ENCODE results near the gene UBE3C. TPM values are rescaled to one million over a fixed set of nuclear protein-coding genes. Genes with fewer than 3 reads are reported as not detected.

The UBE3C gene
- polyA plus RNA-seq, 1 donor from 2014 or later, result 39.0 TPM

DNA sequence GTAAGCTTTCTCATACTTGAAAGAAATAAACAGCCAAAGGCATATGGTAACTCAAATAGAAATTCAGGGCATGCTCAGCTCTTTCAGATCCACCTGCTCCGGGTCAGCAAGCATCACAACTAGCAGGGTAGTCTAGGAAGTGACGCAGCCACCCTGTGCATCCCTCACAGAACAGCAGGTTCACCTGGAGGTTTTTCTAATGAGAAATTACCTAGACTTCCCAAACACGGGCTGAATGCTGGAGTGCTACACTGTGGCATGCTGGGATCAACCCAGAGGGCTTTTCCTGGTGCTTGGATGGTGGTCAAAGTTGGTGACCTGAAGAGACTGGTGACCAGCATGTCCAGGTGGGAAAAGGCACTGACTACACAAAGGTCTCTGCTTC lies 131.3 kb downstream of the UBE3C start:
- Histone ChIP-seq H3K79me2 (replicated peaks; ENCODE audit: insufficient read depth, low read length) (no peaks in the 10 kb centered on the region), H3K27ac (ENCODE audit: low read length) (no peak overlapping the region), H3F3A (ENCODE audit: insufficient read depth, low read length, poor library complexity, severe bottlenecking) (no peaks in the 10 kb centered on the region), H4K20me1 (ENCODE audit: insufficient read depth) (no peaks in the 10 kb centered on the region), H3K27me3 (ENCODE audit: insufficient read depth, low read depth, low read length) (no peaks in the 10 kb centered on the region), H2AFZ (ENCODE audit: low read depth, low read length) (no peak overlapping the region), H3K4me3 (ENCODE audit: low read length) (no peak overlapping the region), H3K4me2 (ENCODE audit: low read length) (no peak overlapping the region), H3K36me3 (ENCODE audit: insufficient read depth, low read length) (peaks cover 4% of the 10 kb centered on the region), H3K9ac (ENCODE audit: low read length) (no peak overlapping the region), H3K9me3 (ENCODE audit: low read length) (no peaks in the 10 kb centered on the region), H3K9me2 (ENCODE audit: insufficient read depth, low read length) (no peaks in the 10 kb centered on the region)
- TF ChIP-seq, protein P1, sequence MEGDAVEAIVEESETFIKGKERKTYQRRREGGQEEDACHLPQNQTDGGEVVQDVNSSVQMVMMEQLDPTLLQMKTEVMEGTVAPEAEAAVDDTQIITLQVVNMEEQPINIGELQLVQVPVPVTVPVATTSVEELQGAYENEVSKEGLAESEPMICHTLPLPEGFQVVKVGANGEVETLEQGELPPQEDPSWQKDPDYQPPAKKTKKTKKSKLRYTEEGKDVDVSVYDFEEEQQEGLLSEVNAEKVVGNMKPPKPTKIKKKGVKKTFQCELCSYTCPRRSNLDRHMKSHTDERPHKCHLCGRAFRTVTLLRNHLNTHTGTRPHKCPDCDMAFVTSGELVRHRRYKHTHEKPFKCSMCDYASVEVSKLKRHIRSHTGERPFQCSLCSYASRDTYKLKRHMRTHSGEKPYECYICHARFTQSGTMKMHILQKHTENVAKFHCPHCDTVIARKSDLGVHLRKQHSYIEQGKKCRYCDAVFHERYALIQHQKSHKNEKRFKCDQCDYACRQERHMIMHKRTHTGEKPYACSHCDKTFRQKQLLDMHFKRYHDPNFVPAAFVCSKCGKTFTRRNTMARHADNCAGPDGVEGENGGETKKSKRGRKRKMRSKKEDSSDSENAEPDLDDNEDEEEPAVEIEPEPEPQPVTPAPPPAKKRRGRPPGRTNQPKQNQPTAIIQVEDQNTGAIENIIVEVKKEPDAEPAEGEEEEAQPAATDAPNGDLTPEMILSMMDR (IDR thresholded peaks at IDR 0.05; ENCODE audit: poor library complexity, severe bottlenecking), result no peak
- TF ChIP-seq RAD21 (conservative IDR thresholded peaks at IDR 0.05) (no peak), POLR2AphosphoS5 (IDR thresholded peaks at IDR 0.05) (no peak), TAF1 (IDR thresholded peaks at IDR 0.05; ENCODE audit: low read depth) (no peak), EZH2 (IDR thresholded peaks at IDR 0.05; ENCODE audit: borderline replicate concordance, insufficient read depth, low read length, poor library complexity, severe bottlenecking) (no peak), SMC3 (conservative IDR thresholded peaks at IDR 0.05; ENCODE audit: poor library complexity) (no peak), EP300 (conservative IDR thresholded peaks at IDR 0.05; ENCODE audit: poor library complexity, severe bottlenecking) (no peak), MXI1 (conservative IDR thresholded peaks at IDR 0.05; ENCODE audit: poor library complexity, severe bottlenecking) (no peak)
- TF ChIP-seq, protein P2, sequence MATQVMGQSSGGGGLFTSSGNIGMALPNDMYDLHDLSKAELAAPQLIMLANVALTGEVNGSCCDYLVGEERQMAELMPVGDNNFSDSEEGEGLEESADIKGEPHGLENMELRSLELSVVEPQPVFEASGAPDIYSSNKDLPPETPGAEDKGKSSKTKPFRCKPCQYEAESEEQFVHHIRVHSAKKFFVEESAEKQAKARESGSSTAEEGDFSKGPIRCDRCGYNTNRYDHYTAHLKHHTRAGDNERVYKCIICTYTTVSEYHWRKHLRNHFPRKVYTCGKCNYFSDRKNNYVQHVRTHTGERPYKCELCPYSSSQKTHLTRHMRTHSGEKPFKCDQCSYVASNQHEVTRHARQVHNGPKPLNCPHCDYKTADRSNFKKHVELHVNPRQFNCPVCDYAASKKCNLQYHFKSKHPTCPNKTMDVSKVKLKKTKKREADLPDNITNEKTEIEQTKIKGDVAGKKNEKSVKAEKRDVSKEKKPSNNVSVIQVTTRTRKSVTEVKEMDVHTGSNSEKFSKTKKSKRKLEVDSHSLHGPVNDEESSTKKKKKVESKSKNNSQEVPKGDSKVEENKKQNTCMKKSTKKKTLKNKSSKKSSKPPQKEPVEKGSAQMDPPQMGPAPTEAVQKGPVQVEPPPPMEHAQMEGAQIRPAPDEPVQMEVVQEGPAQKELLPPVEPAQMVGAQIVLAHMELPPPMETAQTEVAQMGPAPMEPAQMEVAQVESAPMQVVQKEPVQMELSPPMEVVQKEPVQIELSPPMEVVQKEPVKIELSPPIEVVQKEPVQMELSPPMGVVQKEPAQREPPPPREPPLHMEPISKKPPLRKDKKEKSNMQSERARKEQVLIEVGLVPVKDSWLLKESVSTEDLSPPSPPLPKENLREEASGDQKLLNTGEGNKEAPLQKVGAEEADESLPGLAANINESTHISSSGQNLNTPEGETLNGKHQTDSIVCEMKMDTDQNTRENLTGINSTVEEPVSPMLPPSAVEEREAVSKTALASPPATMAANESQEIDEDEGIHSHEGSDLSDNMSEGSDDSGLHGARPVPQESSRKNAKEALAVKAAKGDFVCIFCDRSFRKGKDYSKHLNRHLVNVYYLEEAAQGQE (IDR thresholded peaks at IDR 0.05; ENCODE audit: borderline replicate concordance), result no peak

DNA sequence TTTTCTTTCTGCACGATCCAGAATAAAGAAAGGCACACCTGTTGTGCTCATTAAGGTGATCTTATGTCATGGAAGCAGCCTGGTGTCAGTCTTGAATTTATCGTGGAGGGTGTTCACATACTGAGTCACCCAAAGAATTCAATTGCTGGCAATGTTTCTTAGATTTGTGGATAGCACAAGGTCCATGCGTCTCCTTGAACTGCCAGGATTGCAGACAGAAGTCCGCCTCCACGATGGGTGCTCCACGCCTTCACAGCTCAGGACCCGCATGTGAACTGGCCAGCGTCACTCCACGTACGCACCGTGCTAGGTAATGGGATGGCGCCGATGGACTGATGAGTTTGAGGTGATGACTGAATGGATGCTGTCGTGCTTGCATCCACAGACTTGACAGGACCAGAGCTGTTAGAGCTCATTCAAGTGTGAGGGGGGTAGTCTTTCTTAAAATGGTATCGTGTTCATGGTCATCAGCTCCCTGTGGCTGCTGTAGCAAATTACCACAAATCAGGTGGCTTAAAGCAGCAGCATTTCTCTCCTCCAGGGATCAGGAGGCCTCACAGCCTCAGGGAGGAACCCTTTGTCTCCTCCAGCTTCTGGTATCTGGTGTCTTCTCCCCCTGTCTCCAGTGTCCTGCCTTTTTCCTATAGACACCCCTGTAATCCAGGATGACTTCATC lies 132.7 kb downstream of the UBE3C start:
- Histone ChIP-seq H3K27me3 (ENCODE audit: insufficient read depth, low read depth, low read length) (no peaks in the 10 kb centered on the region), H2AFZ (ENCODE audit: low read depth, low read length) (no peak overlapping the region), H3K4me3 (ENCODE audit: low read length) (no peak overlapping the region), H3K36me3 (ENCODE audit: insufficient read depth, low read length) (peaks cover 4% of the 10 kb centered on the region), H3K9me3 (ENCODE audit: low read length) (no peaks in the 10 kb centered on the region), H3K9ac (ENCODE audit: low read length) (no peak overlapping the region), H3K27ac (ENCODE audit: low read length) (no peak overlapping the region), H3K79me2 (replicated peaks; ENCODE audit: insufficient read depth, low read length) (no peaks in the 10 kb centered on the region), H3K9me2 (ENCODE audit: insufficient read depth, low read length) (no peaks in the 10 kb centered on the region), H3K4me2 (ENCODE audit: low read length) (no peak overlapping the region), H4K20me1 (ENCODE audit: insufficient read depth) (no peaks in the 10 kb centered on the region), H3F3A (ENCODE audit: insufficient read depth, low read length, poor library complexity, severe bottlenecking) (no peaks in the 10 kb centered on the region)
- no peak for TF ChIP-seq EP300 (conservative IDR thresholded peaks at IDR 0.05; ENCODE audit: poor library complexity, severe bottlenecking)
- TF ChIP-seq TAF1 (IDR thresholded peaks at IDR 0.05; ENCODE audit: low read depth), result no peak
- TF ChIP-seq POLR2AphosphoS5 (IDR thresholded peaks at IDR 0.05), result no peak
- no peak for TF ChIP-seq EZH2 (IDR thresholded peaks at IDR 0.05; ENCODE audit: borderline replicate concordance, insufficient read depth, low read length, poor library complexity, severe bottlenecking)
- no peak for TF ChIP-seq MXI1 (conservative IDR thresholded peaks at IDR 0.05; ENCODE audit: poor library complexity, severe bottlenecking)
- TF ChIP-seq RAD21 (conservative IDR thresholded peaks at IDR 0.05), result no peak
- no peak for TF ChIP-seq SMC3 (conservative IDR thresholded peaks at IDR 0.05; ENCODE audit: poor library complexity)

Measured in neural cell (in vitro differentiated cells).